PC-9 (cell line): ENCODE data around the gene TMEM233. TPM values are rescaled to one million over a fixed set of nuclear protein-coding genes. Genes with fewer than 3 reads are reported as not detected.
"Not testable (repeated sequence)": the region's sequence is repeated elsewhere in the genome, so short reads cannot be mapped to it uniquely, and the experiment has no call there.

Experiments used
- BruUV-seq: library from RNA; stranded (reverse); fragments of 400-500 nt; replicated peaks from 2 replicates; lab custom pipeline; 2021; lab: Mats Ljungman, UMichigan
- CTCF ChIA-PET: fragments of 300-600 bp; sonication (Branson Sonifier 250); formaldehyde crosslinking; loops from one replicate; lab custom pipeline; 2022; ENCODE audit warnings: antibody characterized with exemption; lab: Charles Lee
- POLR2A ChIA-PET: fragments of 300-600 bp; sonication (Branson Sonifier 250); formaldehyde crosslinking; loops from one replicate; lab custom pipeline; 2022; ENCODE audit warnings: antibody characterized with exemption; ENCODE audit not compliant: unreplicated experiment; lab: Charles Lee
- DNase-seq, 2 experiments: peaks; one replicate each; pipeline versions ENCODE4 v3.0.0 to v3.0.0-alpha.2; 2015 to 2022; ENCODE audit warnings: mixed read lengths in 1 of 2
- H2AFZ ChIP-seq: fragments of 200-600 bp; sonication (generic); 2 replicates; pipeline ENCODE4 v1.8.1; 2017; ENCODE audit warnings: antibody characterized with exemption
- H3F3A ChIP-seq: fragments of 200-600 bp; sonication (generic); 2 replicates; pipeline ENCODE4 v1.8.1; 2017; ENCODE audit warnings: antibody characterized with exemption, mild to moderate bottlenecking, low read depth; ENCODE audit not compliant: insufficient read depth
- H3K27ac ChIP-seq: fragments of 200-600 bp; sonication (generic); 2 replicates; pipeline ENCODE4 v1.6.1; 2016; ENCODE audit warnings: mixed run types
- H3K27me3 ChIP-seq: fragments of 200-600 bp; sonication (generic); 2 replicates; pipeline ENCODE4 v1.6.1; 2016; ENCODE audit warnings: low read depth, mixed run types; ENCODE audit not compliant: insufficient read depth
- H3K36me3 ChIP-seq: fragments of 200-600 bp; sonication (generic); 2 replicates; pipeline ENCODE4 v1.6.1; 2016; ENCODE audit warnings: low read depth, mixed run types
- H3K4me1 ChIP-seq: fragments of 200-600 bp; sonication (generic); replicated peaks from 2 replicates; pipeline ENCODE4 v1.6.1; 2016; ENCODE audit warnings: mixed run types; ENCODE audit not compliant: insufficient read depth
- H3K4me2 ChIP-seq: fragments of 200-600 bp; sonication (generic); 2 replicates; pipeline ENCODE4 v1.6.1; 2017; ENCODE audit warnings: mixed run types
- H3K4me3 ChIP-seq: fragments of 200-600 bp; sonication (generic); 2 replicates; pipeline ENCODE4 v1.6.1; 2016; ENCODE audit warnings: mixed run types
- H3K79me2 ChIP-seq: fragments of 200-600 bp; sonication (generic); 2 replicates; pipeline ENCODE4 v1.6.1; 2017; ENCODE audit warnings: low read depth, mixed run types
- H3K9me2 ChIP-seq: fragments of 200-600 bp; sonication (generic); 2 replicates; pipeline ENCODE4 v1.8.1; 2017; ENCODE audit warnings: mild to moderate bottlenecking; ENCODE audit not compliant: insufficient read depth
- H3K9me3 ChIP-seq: fragments of 200-600 bp; sonication (generic); 2 replicates; pipeline ENCODE4 v1.8.1; 2016; ENCODE audit warnings: low read depth; ENCODE audit not compliant: insufficient read depth
- H4K20me1 ChIP-seq: fragments of 200-600 bp; sonication (generic); 2 replicates; pipeline ENCODE4 v1.8.1; 2017; ENCODE audit not compliant: insufficient read depth
- EZH2 ChIP-seq: fragments of 200-600 bp; sonication (generic); IDR thresholded peaks from 2 replicates; pipeline ENCODE4 v1.8.0; 2017; ENCODE audit warnings: antibody characterized with exemption, low read depth
- intact Hi-C: fragments of 100-400 bp; cut with micrococcal nuclease; formaldehyde crosslinking; loops from one replicate; pipeline ENCODE4 v1.10.0; 2022; ENCODE audit not compliant: unreplicated experiment
- total RNA-seq: library from RNA; stranded (reverse); gene quantifications from 2 replicates; pipeline ENCODE4 v1.2.3, GENCODE V29; 2021
- TF ChIP-seq, protein P1 (sequence below): fragments of 200-600 bp; sonication (generic); conservative IDR thresholded peaks from 2 replicates; pipeline ENCODE4 v1.6.1; 2017; ENCODE audit warnings: mixed run types, antibody characterized with exemption, mild to moderate bottlenecking, moderate library complexity

Gene TMEM233
- total RNA-seq, 1 experiment from 2014 or later = not detected

- no peaks in the 10 kb centered on the region for H3K9me3 ChIP-seq
- no TSS peak for BruUV-seq
- H3K9me2 ChIP-seq = no peaks in the 10 kb centered on the region
- H3K27me3 ChIP-seq = peaks cover 6% of the 10 kb centered on the region; the same call in 1 of the 2 replicates
- H2AFZ ChIP-seq = no peak overlapping the region
- H4K20me1 ChIP-seq = no peaks in the 10 kb centered on the region
- H3K27ac ChIP-seq = no peak overlapping the region
- H3K4me2 ChIP-seq = no peak overlapping the region
- no peaks in the 10 kb centered on the region for H3K4me1 ChIP-seq
- CTCF ChIA-PET = no interaction called here
- H3K4me3 ChIP-seq = no peak overlapping the region
- no peaks in the 10 kb centered on the region for H3F3A ChIP-seq
- H3K79me2 ChIP-seq = no peaks in the 10 kb centered on the region
- POLR2A ChIA-PET = no interaction called here
- DNase-seq = no peak
- no peaks in the 10 kb centered on the region for H3K36me3 ChIP-seq
- TF ChIP-seq, protein P1, sequence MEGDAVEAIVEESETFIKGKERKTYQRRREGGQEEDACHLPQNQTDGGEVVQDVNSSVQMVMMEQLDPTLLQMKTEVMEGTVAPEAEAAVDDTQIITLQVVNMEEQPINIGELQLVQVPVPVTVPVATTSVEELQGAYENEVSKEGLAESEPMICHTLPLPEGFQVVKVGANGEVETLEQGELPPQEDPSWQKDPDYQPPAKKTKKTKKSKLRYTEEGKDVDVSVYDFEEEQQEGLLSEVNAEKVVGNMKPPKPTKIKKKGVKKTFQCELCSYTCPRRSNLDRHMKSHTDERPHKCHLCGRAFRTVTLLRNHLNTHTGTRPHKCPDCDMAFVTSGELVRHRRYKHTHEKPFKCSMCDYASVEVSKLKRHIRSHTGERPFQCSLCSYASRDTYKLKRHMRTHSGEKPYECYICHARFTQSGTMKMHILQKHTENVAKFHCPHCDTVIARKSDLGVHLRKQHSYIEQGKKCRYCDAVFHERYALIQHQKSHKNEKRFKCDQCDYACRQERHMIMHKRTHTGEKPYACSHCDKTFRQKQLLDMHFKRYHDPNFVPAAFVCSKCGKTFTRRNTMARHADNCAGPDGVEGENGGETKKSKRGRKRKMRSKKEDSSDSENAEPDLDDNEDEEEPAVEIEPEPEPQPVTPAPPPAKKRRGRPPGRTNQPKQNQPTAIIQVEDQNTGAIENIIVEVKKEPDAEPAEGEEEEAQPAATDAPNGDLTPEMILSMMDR = no peak
- no peak for TF ChIP-seq EZH2
- intact Hi-C loops = no loop called here
Observed at GRCh38 chr12:119613319-119613936, 19.9 kb downstream of the TMEM233 start.

DNA sequence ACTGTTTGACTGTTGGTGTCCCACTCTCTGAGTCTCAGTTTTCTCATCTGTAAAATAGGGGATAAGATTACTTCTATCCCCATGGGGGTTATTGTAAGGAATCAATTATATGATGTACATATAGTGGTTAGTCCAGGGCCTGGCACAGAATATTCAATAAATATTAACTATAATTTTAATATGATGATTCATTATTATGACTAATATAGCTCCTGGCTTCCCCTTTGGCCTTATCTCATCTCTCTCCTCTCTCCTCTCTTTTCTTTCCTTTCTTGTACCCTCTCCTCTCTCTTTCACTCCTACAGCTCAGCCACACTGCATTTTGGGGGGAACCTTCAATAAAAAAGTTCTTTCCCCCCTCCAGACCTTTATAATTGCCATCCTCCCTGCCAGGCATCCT lies 21.1 kb downstream of the TMEM233 start:
- Histone ChIP-seq H3K27ac (no peak overlapping the region), H4K20me1 (no peaks in the 10 kb centered on the region), H3K79me2 (no peaks in the 10 kb centered on the region), H3K9me3 (no peaks in the 10 kb centered on the region), H3K36me3 (no peaks in the 10 kb centered on the region), H2AFZ (no peak overlapping the region), H3K4me2 (no peak overlapping the region), H3K27me3 (no peaks in the 10 kb centered on the region; the same call in 1 of the 2 replicates), H3K4me3 (no peak overlapping the region), H3K9me2 (no peaks in the 10 kb centered on the region), H3F3A (no peaks in the 10 kb centered on the region), H3K4me1 (no peaks in the 10 kb centered on the region)
- TF ChIP-seq, protein P1 = no peak
- TF ChIP-seq EZH2 = no peak
- no TSS peak for BruUV-seq
- CTCF ChIA-PET = no interaction called here
- POLR2A ChIA-PET = no interaction called here
- intact Hi-C loops = no loop called here
- no peak for DNase-seq

DNA sequence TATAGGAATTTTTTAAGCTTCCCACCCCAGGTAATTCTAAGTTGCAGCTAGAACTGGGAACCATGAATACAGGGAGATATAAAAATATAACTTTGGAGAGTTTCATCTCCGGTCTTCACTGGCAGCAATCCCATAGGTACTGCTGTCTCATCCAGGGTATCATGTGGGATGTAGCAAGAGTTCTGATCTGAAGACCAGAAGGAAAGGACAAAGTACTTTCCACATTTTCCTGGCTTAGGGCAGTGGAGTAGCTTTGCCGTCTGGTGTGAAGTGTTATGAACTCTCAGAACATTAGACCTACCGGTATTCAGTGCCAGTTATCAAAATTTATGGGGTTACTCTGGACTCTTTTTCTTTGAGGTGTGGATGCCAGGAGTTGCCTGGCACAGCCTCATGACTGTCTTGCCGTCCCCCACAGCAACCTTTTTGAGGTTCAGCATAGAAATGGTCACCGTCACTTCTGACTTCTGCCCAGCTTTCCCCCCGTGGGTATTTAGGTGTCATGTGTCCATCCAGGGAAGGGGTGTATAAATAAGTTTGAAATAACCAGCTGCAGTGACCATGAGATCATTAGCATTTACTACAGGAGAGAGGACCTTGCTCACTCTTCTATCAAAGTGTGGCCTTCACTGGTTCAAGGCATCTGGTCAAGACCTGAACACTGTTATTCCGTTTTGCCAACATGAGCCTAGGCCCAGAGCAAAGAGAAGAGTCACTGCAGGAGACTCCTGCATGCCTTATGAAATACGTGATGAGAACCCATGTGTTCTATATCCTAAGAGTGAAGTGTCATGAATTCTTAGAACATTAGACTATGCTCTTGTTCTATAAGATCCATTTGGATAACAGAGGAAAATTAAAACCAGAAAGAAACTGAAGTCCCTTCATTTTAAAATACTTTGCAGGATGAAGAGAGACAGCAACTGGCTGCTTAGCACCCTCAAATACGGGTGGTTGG lies 22.2 kb downstream of the TMEM233 start:
- BruUV-seq = no TSS peak
- CTCF ChIA-PET = no interaction called here
- Histone ChIP-seq H2AFZ (no peak overlapping the region), H3K4me1 (no peaks in the 10 kb centered on the region), H3K9me3 (no peaks in the 10 kb centered on the region), H3K9me2 (no peaks in the 10 kb centered on the region), H3F3A (no peaks in the 10 kb centered on the region), H4K20me1 (no peaks in the 10 kb centered on the region), H3K27ac (no peak overlapping the region), H3K36me3 (no peaks in the 10 kb centered on the region), H3K27me3 (no peaks in the 10 kb centered on the region; the same call in 1 of the 2 replicates), H3K4me3 (no peak overlapping the region), H3K79me2 (no peaks in the 10 kb centered on the region), H3K4me2 (no peak overlapping the region)
- POLR2A ChIA-PET = no interaction called here
- TF ChIP-seq, protein P1 = no peak
- no peak for TF ChIP-seq EZH2
- no peak for DNase-seq
- intact Hi-C loops = no loop called here

- H3F3A ChIP-seq, H3K9me2 ChIP-seq, H3K4me2 ChIP-seq, CTCF ChIA-PET, POLR2A ChIA-PET, H3K27me3 ChIP-seq, H3K4me1 ChIP-seq, DNase-seq, H3K9me3 ChIP-seq, H3K27ac ChIP-seq, H3K79me2 ChIP-seq, H4K20me1 ChIP-seq, H3K36me3 ChIP-seq, BruUV-seq, H2AFZ ChIP-seq, H3K4me3 ChIP-seq, intact Hi-C loops: not testable (repeated sequence)
Observed at GRCh38 chr12:119618328-119618896, 24.8 kb downstream of the TMEM233 start.
